Endothelial cell of umbilical vein (primary cell): Measurements from ENCODE around the gene ALAD.

Experiments used
- CTCF ChIP-seq, 2 donors: IDR thresholded peaks; 1 replicate in 1 of 2; 2 replicates in 1 of 2; pipeline ENCODE4 v1.5.1; 2011; ENCODE audit warnings: low read length in 2 of 2, mild to moderate bottlenecking in 2 of 2, moderate library complexity in 2 of 2, control low read depth in 1 of 2, inconsistent platforms in 1 of 2, low read depth in 1 of 2; ENCODE audit not compliant: insufficient read depth in 1 of 2; ENCODE audit errors: extremely low read depth in 1 of 2
- JUN ChIP-seq: IDR thresholded peaks from 2 replicates; pipeline ENCODE4 v1.6.1; 2011; ENCODE audit warnings: borderline replicate concordance, low read depth; ENCODE audit not compliant: insufficient read length, insufficient read depth
- MYC ChIP-seq: IDR thresholded peaks from one replicate; pipeline ENCODE4 v1.6.1; 2011; ENCODE audit warnings: mild to moderate bottlenecking, low read depth, low read length
- POLR2A ChIP-seq: IDR thresholded peaks from 2 replicates; pipeline ENCODE4 v1.6.1; 2012; ENCODE audit warnings: low read depth, mild to moderate bottlenecking, control low read depth, low read length
- POLR2AphosphoS5 ChIP-seq: IDR thresholded peaks from 2 replicates; pipeline ENCODE4 v1.6.1; 2012; ENCODE audit warnings: low read depth, mild to moderate bottlenecking, control low read depth, low read length, moderate library complexity; ENCODE audit not compliant: insufficient read depth

DNA sequence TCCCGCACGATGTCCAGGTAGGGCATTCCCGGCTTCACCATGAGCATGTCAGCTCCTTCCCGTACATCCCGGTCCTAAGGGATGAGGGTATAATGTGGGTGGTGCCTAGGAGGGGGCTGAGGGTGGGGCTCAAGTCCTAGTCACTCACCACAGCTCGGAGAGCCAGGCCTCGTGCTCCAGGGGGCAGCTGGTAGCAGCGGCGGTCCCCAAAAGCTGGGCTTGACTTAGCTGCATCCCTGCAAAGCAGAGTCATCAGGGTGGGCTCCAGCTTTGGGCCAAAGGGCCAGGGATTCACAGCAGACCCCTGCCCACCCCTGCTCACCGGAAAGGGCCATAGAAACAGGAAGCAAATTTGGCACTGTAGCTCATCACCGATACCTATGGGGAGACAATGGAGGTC, 11.6 kb downstream of the ALAD start:
- TF ChIP-seq POLR2A = no peak
- TF ChIP-seq CTCF (IDR thresholded peaks at IDR 0.05; ENCODE audit: extremely low read depth in 1 of 2, insufficient read depth in 1 of 2, low read depth in 1 of 2, low read length in 2 of 2) = no peak
- no peak for TF ChIP-seq MYC
- TF ChIP-seq JUN = no peak
- no peak for TF ChIP-seq POLR2AphosphoS5
